Colonic mucosa (tissue), 4 donors: Measurements from ENCODE around the gene CSRNP3. TPM values are rescaled to one million over a fixed set of nuclear protein-coding genes. Genes with fewer than 3 reads are reported as not detected.

Experiments used
- DNase-seq: peaks from one replicate; pipeline ENCODE4 v3.0.0-alpha.2; 2020
- H3K27ac ChIP-seq: fragments of 200-600 bp; one replicate; pipeline ENCODE4 v1.8.0; 2021
- H3K27me3 ChIP-seq: fragments of 200-600 bp; one replicate; pipeline ENCODE4 v1.8.0; 2021
- H3K36me3 ChIP-seq: fragments of 200-600 bp; one replicate; pipeline ENCODE4 v1.8.0; 2021
- H3K4me1 ChIP-seq: fragments of 200-600 bp; one replicate; pipeline ENCODE4 v1.8.0; 2021; ENCODE audit warnings: mild to moderate bottlenecking
- H3K4me3 ChIP-seq: fragments of 200-600 bp; one replicate; pipeline ENCODE4 v1.8.0; 2021
- H3K9ac ChIP-seq, 2 donors: one replicate each; pipeline ENCODE4 v1.7.0; 2013; ENCODE audit warnings: control low read depth in 2 of 2, low read depth in 2 of 2, low read length in 2 of 2
- H3K9me3 ChIP-seq: fragments of 200-600 bp; one replicate; pipeline ENCODE4 v1.8.0; 2021
- intact Hi-C: fragments of 100-400 bp; cut with DNase I; formaldehyde crosslinking; loops from one replicate; pipeline ENCODE4 v1.14.1; 2022
- total RNA-seq, 2 donors: library from RNA; stranded (reverse); fragmentation: NEBNext Ultra II Directional in 1 of 2; extraction: Animal tissue kit (Norgen Biotek cat#: 25700) in 1 of 2; gene quantifications; one replicate each; pipeline ENCODE4 v1.2.1, GENCODE V29; 2021
- TF ChIP-seq, protein P1 (sequence below): fragments of 200-600 bp; IDR thresholded peaks from one replicate; pipeline ENCODE4 v1.8.0; 2022; ENCODE audit warnings: antibody characterized with exemption, mild to moderate bottlenecking
- donor health status: healthy.
- donor health status: DM: no; HTN: no; CAD: no.
- donor health status: DM: no; HTN: no; CAD: no.

Gene CSRNP3
- total RNA-seq, 2 donors from 2014 or later: 1.5 to 2.0 TPM

DNA sequence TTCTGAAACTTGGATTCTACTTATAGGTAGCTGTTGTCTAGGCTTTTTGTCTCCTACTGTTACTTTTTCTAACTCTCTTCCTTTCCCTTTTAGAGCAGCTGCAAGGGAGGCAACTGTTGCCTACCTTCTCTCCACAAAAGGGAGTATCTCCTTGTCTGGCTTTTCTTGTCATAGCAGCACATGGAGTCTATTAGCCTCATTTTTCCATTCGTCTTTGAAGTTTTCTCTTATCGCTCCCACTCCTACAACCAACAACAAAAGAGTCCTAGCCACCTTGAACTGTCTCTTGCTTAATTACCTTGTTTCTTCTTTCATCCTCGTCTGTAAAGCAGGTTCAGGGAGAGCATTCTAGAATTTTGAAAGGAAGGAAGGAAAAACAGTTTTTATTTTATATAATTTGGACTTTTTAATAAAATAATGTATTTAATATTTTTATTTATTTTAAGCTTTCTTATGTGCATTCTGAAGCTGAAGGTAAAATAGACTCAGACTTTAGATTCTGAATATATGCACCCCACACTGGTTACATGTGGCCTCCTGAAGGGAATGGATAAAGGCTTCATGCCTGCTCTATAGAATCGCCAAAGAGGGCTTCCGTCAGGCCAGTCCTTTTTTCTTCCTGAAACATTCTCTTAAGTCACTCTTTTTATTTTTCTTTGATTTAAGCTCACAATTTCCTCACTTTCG is 154.4 kb downstream of the CSRNP3 start:
- H3K27ac ChIP-seq: no peak overlapping the region
- no peaks in the 10 kb centered on the region for H3K36me3 ChIP-seq
- no peaks in the 10 kb centered on the region for H3K4me1 ChIP-seq
- intact Hi-C loops: no loop called here
- H3K9me3 ChIP-seq: no peaks in the 10 kb centered on the region
- no peak overlapping the region for H3K4me3 ChIP-seq
- DNase-seq: no peak
- H3K27me3 ChIP-seq: no peaks in the 10 kb centered on the region
- H3K9ac ChIP-seq: no peak overlapping the region
- TF ChIP-seq, protein P1, sequence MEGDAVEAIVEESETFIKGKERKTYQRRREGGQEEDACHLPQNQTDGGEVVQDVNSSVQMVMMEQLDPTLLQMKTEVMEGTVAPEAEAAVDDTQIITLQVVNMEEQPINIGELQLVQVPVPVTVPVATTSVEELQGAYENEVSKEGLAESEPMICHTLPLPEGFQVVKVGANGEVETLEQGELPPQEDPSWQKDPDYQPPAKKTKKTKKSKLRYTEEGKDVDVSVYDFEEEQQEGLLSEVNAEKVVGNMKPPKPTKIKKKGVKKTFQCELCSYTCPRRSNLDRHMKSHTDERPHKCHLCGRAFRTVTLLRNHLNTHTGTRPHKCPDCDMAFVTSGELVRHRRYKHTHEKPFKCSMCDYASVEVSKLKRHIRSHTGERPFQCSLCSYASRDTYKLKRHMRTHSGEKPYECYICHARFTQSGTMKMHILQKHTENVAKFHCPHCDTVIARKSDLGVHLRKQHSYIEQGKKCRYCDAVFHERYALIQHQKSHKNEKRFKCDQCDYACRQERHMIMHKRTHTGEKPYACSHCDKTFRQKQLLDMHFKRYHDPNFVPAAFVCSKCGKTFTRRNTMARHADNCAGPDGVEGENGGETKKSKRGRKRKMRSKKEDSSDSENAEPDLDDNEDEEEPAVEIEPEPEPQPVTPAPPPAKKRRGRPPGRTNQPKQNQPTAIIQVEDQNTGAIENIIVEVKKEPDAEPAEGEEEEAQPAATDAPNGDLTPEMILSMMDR: no peak

- no peak for DNase-seq
- intact Hi-C loops: no loop called here
- Histone ChIP-seq H3K4me3 (no peak overlapping the region), H3K27ac (no peak overlapping the region), H3K4me1 (no peaks in the 10 kb centered on the region), H3K9ac (no peak overlapping the region), H3K27me3 (no peaks in the 10 kb centered on the region), H3K36me3 (no peaks in the 10 kb centered on the region), H3K9me3 (no peaks in the 10 kb centered on the region)
- TF ChIP-seq, protein P1: no peak
These were observed 154.9 kb downstream of the CSRNP3 start for GRCh38 chr2:165624470-165624800.

DNA sequence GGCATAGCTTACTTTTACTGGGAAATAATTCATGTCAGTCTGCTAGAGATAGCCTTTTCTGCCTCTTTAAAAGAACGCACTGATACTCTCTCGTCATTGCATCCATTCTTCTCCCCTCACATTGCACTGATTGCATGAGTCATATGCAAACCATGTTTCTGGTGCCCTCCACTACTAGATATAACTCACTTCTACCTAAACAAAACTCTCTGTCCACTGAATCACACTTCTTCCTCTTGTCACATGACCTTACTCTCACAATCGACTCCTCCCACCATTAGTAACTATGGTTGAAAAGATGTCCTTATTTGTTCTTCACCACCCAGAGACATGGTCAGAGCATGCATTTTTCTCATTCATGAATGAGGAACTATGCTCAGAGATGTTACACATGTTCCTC is 158.0 kb downstream of the CSRNP3 start:
- no peak for DNase-seq
- no peak overlapping the region for H3K27ac ChIP-seq
- no peaks in the 10 kb centered on the region for H3K4me1 ChIP-seq
- no peak overlapping the region for H3K4me3 ChIP-seq
- no peaks in the 10 kb centered on the region for H3K27me3 ChIP-seq
- H3K36me3 ChIP-seq: no peaks in the 10 kb centered on the region
- H3K9ac ChIP-seq: no peak overlapping the region
- TF ChIP-seq, protein P1: no peak
- no peaks in the 10 kb centered on the region for H3K9me3 ChIP-seq
- intact Hi-C loops: no loop called here

GRCh38 chr2:165629776-165630175 is 160.3 kb downstream of the CSRNP3 start:
- Histone ChIP-seq H3K27me3 (no peaks in the 10 kb centered on the region), H3K36me3 (no peaks in the 10 kb centered on the region), H3K9ac (no peak overlapping the region), H3K4me3 (no peak overlapping the region), H3K27ac (no peak overlapping the region), H3K9me3 (no peaks in the 10 kb centered on the region), H3K4me1 (no peaks in the 10 kb centered on the region)
- TF ChIP-seq, protein P1: no peak
- no peak for DNase-seq
- intact Hi-C loops: no loop called here

GRCh38 chr2:165630236-165630635 is 160.7 kb downstream of the CSRNP3 start:
- no peak for DNase-seq
- H3K27ac ChIP-seq: no peak overlapping the region
- intact Hi-C loops: no loop called here
- H3K4me3 ChIP-seq: no peak overlapping the region
- no peak overlapping the region for H3K9ac ChIP-seq
- no peaks in the 10 kb centered on the region for H3K4me1 ChIP-seq
- H3K36me3 ChIP-seq: no peaks in the 10 kb centered on the region
- TF ChIP-seq, protein P1: no peak
- no peaks in the 10 kb centered on the region for H3K9me3 ChIP-seq
- no peaks in the 10 kb centered on the region for H3K27me3 ChIP-seq
